ENCODE results near the gene NCKAP5. TPM values are rescaled to one million over a fixed set of nuclear protein-coding genes. Genes with fewer than 3 reads are reported as not detected.

The NCKAP5 gene
- total and polyA plus RNA-seq, 2 experiments from 2014 or later: 0.21 to 0.31 TPM

DNA sequence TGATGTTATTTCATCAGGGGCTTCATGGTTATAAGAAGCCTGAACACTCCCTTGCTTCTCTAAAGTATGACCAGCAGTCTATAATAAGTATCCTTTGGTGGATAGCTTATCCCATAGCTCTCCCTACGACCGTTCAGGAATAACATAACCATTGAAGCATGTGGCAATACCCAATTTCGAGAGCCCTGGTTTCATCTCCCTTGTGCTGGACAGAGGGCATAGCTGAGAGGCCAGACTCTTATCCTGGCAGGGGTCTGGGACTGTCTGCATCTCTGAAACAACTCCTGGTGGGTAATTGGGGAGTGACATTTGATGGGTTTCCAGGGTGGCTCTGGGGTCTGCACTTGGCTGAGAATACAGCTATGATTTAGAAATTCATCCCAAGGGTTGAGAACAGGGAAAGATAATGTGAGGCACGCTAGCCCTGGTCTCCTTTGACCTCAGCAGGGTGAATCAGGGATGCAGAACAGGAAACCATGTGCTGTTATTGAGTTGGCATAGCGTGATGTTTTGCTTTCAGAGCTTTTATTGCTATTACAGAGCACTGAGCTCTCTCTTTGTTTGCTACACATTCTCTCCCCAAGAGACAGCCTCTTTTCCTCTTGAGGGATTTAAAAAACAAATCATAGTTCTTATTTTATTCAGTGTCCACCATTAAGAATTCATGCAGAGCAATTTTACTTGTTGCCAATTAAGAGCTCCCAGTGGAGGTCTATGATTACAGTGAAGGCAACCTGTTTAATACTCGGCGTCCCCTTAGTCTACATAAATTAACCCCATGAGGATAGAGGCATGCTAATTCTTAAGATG lies 274.5 kb downstream of the NCKAP5 start:
- Histone ChIP-seq H3K27ac (no peak overlapping the region), H3K4me1 (ENCODE audit: low read depth) (no peaks in the 10 kb centered on the region)
- DNase-seq (ENCODE audit: low read depth in 1 of 2, low spot score in 1 of 2): no peak

GRCh38 chr2:133292259-133292658 lies 276.0 kb downstream of the NCKAP5 start:
- DNase-seq (ENCODE audit: low read depth in 1 of 2, low spot score in 1 of 2): no peak
- no peaks in the 10 kb centered on the region for H3K27me3 ChIP-seq

More for the DNA sequence above, 274.5 kb downstream of the NCKAP5 start:
- Histone ChIP-seq H3K27me3 (no peaks in the 10 kb centered on the region), H3K4me3 (no peak overlapping the region), H3K36me3 (no peaks in the 10 kb centered on the region), H3K9me3 (ENCODE audit: low read depth) (no peaks in the 10 kb centered on the region)
- TF ChIP-seq CTCF (IDR thresholded peaks at IDR 0.05; ENCODE audit: low read depth, low read length): no peak

DNA sequence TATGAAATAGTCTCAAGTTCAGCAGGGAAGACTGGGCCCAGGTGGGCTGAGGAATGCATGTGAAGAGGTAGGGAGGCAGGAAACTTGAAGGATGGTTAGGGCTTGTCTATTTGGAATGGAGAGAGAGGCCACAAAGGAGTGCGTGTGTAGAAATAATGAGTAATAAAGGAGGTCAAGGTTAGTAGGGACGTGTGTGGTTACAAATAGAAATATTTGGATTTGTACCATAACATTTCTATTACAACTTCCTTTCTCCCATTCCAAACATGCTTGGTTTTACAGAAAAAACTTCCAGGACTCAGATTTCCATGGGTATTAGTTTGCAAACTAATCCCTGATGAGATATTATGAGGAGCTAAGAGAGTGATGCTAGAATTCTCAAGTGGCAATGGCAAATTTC lies 280.6 kb downstream of the NCKAP5 start:
- H3K27ac ChIP-seq: no peak overlapping the region
- no peaks in the 10 kb centered on the region for H3K4me1 ChIP-seq (ENCODE audit: low read depth)
- H3K9me3 ChIP-seq (ENCODE audit: low read depth): no peaks in the 10 kb centered on the region
- no peak for DNase-seq (ENCODE audit: low read depth in 1 of 2, low spot score in 1 of 2)
- no peak overlapping the region for H3K4me3 ChIP-seq
- H3K27me3 ChIP-seq: no peaks in the 10 kb centered on the region
- TF ChIP-seq CTCF (IDR thresholded peaks at IDR 0.05; ENCODE audit: low read depth, low read length): no peak
- no peaks in the 10 kb centered on the region for H3K36me3 ChIP-seq

More at GRCh38 chr2:133292259-133292658, 276.0 kb downstream of the NCKAP5 start:
- Histone ChIP-seq H3K9me3 (ENCODE audit: low read depth) (no peaks in the 10 kb centered on the region), H3K27ac (no peak overlapping the region), H3K36me3 (no peaks in the 10 kb centered on the region), H3K4me1 (ENCODE audit: low read depth) (no peaks in the 10 kb centered on the region), H3K4me3 (no peak overlapping the region)
- TF ChIP-seq CTCF (IDR thresholded peaks at IDR 0.05; ENCODE audit: low read depth, low read length): no peak

- H3K9me3 ChIP-seq (ENCODE audit: low read depth): no peaks in the 10 kb centered on the region
- H3K27ac ChIP-seq: no peak overlapping the region
- H3K27me3 ChIP-seq: no peaks in the 10 kb centered on the region
- TF ChIP-seq CTCF (IDR thresholded peaks at IDR 0.05; ENCODE audit: low read depth, low read length): no peak
- no peak overlapping the region for H3K4me3 ChIP-seq
- no peaks in the 10 kb centered on the region for H3K36me3 ChIP-seq
- no peak for DNase-seq (ENCODE audit: low read depth in 1 of 2, low spot score in 1 of 2)
- no peaks in the 10 kb centered on the region for H3K4me1 ChIP-seq (ENCODE audit: low read depth)
These were observed 281.8 kb downstream of the NCKAP5 start for GRCh38 chr2:133286326-133286922.

DNA sequence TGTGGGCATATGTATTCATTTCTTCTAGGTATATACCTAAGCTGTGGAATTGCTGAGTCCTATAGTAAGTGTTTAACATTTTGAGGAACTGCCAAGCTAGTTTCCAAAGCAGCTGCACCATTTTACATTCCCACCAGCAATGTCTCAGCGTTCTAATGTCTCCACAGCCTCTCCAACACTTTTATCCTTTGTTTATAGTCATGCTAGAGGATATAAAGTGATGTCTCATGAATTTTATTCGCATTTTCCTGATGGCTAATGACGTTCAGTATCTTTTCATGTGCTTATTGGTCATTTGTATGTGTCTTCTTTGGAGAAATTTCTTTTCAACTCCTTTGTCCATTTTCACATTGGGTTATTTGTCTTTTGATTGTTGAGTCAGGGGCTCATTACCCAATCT lies 295.2 kb downstream of the NCKAP5 start:
- H3K4me3 ChIP-seq: no peak overlapping the region
- H3K9me3 ChIP-seq (ENCODE audit: low read depth): no peaks in the 10 kb centered on the region
- no peaks in the 10 kb centered on the region for H3K4me1 ChIP-seq (ENCODE audit: low read depth)
- no peaks in the 10 kb centered on the region for H3K27me3 ChIP-seq
- no peak for DNase-seq (ENCODE audit: low read depth in 1 of 2, low spot score in 1 of 2)
- no peaks in the 10 kb centered on the region for H3K36me3 ChIP-seq
- TF ChIP-seq CTCF (IDR thresholded peaks at IDR 0.05; ENCODE audit: low read depth, low read length): no peak
- no peak overlapping the region for H3K27ac ChIP-seq

All from cardiac muscle cell (in vitro differentiated cells and primary cell).